ENCODE data around the gene ATP13A4. TPM values are rescaled to one million over a fixed set of nuclear protein-coding genes. Genes with fewer than 3 reads are reported as not detected.
A peak's percentile ranks its signal among the peaks of the same experiment; 100 is the strongest.

The ATP13A4 gene
- total RNA-seq, 6 experiments from 2014 or later, result 0.06 to 1.3 (median 0.61) TPM

DNA sequence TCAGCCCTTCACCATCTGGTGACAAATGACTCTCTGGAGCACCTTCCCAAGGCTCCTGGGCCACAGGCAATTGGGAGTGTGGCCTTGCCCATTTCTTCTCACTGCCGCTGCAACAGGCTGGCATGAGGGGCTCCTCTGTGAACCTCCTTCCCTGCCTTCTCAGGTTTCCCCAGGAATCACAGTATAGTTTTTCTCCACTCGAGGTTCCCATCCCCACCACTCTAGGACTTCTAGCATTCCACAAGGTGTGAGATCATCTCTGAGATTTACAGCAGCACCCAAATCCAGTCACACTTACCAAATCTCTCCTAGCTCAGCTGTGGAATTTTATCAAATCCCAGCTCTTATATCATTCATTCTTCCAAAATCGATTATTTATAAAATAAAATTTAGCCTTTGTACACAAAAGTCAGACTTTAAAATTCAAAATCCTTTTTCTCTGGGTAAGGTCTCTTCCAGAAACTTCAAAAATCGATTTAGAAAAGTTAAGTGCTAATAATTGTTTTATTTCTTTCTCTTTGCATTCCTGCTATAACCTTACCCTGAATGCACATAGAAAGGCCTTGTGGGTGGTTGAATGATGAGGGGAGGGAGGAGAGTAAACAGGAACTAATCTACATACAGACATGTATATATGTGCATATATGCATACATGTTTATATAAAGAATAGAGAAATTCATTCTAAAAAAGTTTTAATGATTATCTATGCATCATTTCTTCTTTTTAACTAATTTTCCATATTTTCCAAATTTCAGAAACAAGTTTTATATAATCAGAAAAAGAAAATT is 18.9 kb upstream of the ATP13A4 start:
- no peak for DNase-seq
- TF ChIP-seq, protein P1, sequence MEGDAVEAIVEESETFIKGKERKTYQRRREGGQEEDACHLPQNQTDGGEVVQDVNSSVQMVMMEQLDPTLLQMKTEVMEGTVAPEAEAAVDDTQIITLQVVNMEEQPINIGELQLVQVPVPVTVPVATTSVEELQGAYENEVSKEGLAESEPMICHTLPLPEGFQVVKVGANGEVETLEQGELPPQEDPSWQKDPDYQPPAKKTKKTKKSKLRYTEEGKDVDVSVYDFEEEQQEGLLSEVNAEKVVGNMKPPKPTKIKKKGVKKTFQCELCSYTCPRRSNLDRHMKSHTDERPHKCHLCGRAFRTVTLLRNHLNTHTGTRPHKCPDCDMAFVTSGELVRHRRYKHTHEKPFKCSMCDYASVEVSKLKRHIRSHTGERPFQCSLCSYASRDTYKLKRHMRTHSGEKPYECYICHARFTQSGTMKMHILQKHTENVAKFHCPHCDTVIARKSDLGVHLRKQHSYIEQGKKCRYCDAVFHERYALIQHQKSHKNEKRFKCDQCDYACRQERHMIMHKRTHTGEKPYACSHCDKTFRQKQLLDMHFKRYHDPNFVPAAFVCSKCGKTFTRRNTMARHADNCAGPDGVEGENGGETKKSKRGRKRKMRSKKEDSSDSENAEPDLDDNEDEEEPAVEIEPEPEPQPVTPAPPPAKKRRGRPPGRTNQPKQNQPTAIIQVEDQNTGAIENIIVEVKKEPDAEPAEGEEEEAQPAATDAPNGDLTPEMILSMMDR (IDR thresholded peaks at IDR 0.05), result no peak
- no peak for TF ChIP-seq POLR2A (IDR thresholded peaks at IDR 0.05)
- H3K36me3 ChIP-seq, result no peaks in the 10 kb centered on the region
- no peak overlapping the region for H3K27ac ChIP-seq
- H3K9me3 ChIP-seq, result no peaks in the 10 kb centered on the region
- no peak overlapping the region for H3K4me3 ChIP-seq
- H3K27me3 ChIP-seq, result no peaks in the 10 kb centered on the region
- intact Hi-C loops (cut with DNase I), result loop anchor here (10.0 kb wide), 2 partner anchors 109 to 759 kb away; no protein-coding TSS in a partner anchor
- no peak for ATAC-seq
- WGBS (ENCODE audit: insufficient coverage, low coverage, low lambda C conversion rate, missing lambda C conversion rate), result 48% methylated on average over 4 of the region's 4 CpGs
- no peaks in the 10 kb centered on the region for H3K4me1 ChIP-seq

DNA sequence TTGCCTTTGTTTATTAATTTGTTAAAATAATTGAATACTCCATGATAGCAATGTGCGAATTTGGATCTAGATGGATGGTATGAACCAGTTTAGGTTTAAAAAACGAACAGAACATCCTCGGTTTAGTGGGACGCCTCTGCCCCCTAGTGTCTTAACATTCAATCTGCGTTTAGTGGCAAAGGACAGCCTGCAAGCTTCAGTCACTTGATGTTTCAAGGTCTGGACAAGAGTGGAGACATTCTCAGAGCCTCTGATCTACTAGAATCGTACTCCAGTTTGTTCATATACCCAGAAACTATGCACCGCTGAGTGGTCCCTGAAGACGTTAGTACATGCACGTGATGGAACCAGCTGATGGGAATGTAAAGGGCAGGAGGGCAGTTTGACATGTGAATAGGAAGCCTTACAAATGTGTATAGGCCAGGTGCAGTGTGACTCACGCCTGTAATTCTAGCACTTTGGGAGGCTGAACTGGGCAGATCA is 17.8 kb upstream of the ATP13A4 start:
- DNase-seq (peak in 2 of 3 donors; percentile 35 to 68), ATAC-seq (peak; percentile 92 to 96 (median 94))
- Histone ChIP-seq H3K9me3 (no peaks in the 10 kb centered on the region), H3K27ac (no peak overlapping the region), H3K36me3 (no peaks in the 10 kb centered on the region), H3K4me3 (no peak overlapping the region), H3K27me3 (no peaks in the 10 kb centered on the region), H3K4me1 (no peaks in the 10 kb centered on the region)
- TF ChIP-seq, protein P1 (IDR thresholded peaks at IDR 0.05), result peak; percentile 80 to 84 (median 80)
- TF ChIP-seq POLR2A (IDR thresholded peaks at IDR 0.05), result no peak
- intact Hi-C loops (cut with DNase I), result loop anchor here (10.0 kb wide), 2 partner anchors 108 to 758 kb away; no protein-coding TSS in a partner anchor
- 6% methylated on average over 10 of the region's 10 CpGs for WGBS (ENCODE audit: insufficient coverage, low coverage, low lambda C conversion rate, missing lambda C conversion rate)

DNA sequence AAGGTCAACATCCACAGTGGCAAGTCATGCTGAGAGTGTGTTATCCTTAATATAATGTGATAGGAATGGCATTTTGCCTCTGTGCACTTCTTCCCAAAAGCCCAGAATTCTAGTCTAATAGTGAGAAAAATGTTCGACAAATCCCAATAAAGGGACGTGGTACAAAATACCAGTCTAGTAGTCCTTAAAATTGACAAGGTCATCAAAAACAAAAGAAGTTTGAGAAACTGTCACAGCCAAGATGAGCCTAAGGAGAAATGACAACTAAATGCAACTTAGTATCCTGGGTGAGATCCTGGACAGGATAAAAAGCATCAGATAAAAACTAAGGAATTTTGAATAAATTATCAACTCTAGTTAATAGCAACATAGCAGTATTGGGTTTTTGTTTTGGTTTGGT is 14.4 kb upstream of the ATP13A4 start:
- no peak overlapping the region for H3K4me3 ChIP-seq
- DNase-seq (no peak), ATAC-seq (no peak)
- WGBS (ENCODE audit: insufficient coverage, low coverage, low lambda C conversion rate, missing lambda C conversion rate), result 43% methylated on average over 2 of the region's 2 CpGs
- TF ChIP-seq, protein P1 (IDR thresholded peaks at IDR 0.05), result no peak
- TF ChIP-seq POLR2A (IDR thresholded peaks at IDR 0.05), result no peak
- H3K9me3 ChIP-seq, result no peaks in the 10 kb centered on the region
- H3K36me3 ChIP-seq, result no peaks in the 10 kb centered on the region
- no peaks in the 10 kb centered on the region for H3K27me3 ChIP-seq
- H3K27ac ChIP-seq, result no peak overlapping the region
- intact Hi-C loops (cut with DNase I), result loop anchor here in 1 of 2 donors (5.0 kb wide), 1 partner anchor 112 kb away; no protein-coding TSS in a partner anchor
- H3K4me1 ChIP-seq, result no peaks in the 10 kb centered on the region

DNA sequence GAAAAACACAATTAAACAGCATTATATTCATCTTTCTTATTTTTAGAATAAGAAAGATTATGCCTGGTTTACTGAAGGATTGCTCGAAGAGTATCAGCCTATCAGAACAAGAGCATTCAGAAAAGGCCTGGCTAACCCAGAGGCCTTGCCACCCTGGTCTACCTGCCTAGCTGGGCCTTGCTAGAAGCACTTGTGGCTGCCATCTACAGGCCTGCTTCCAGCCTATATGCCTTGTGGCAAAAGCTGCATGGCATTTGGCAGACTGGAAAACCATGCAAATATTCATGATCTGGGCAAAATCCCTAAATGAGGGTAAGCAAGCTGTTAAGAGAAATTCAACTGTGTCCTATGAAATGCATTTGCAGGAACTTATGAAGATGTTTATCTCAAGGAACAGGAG is 9.3 kb upstream of the ATP13A4 start:
- intact Hi-C loops (cut with DNase I), result no loop called here
- peak; percentile 56 to 95 (median 90) for ATAC-seq

More for the DNA sequence above, 9.3 kb upstream of the ATP13A4 start:
- Histone ChIP-seq H3K27me3 (no peaks in the 10 kb centered on the region), H3K4me3 (no peak overlapping the region), H3K27ac (no peak overlapping the region), H3K4me1 (peaks cover 0 to 6% (median 0%) of the 10 kb centered on the region in 4 donors), H3K9me3 (no peaks in the 10 kb centered on the region), H3K36me3 (no peaks in the 10 kb centered on the region)
- 71% methylated on average over 1 of the region's 1 CpG for WGBS (ENCODE audit: insufficient coverage, low coverage, low lambda C conversion rate, missing lambda C conversion rate)
- DNase-seq, result peak; percentile 48 to 60 (median 54)
- TF ChIP-seq POLR2A (IDR thresholded peaks at IDR 0.05), result no peak
- TF ChIP-seq, protein P1 (IDR thresholded peaks at IDR 0.05), result peak; percentile 28 to 55 (median 43)

All from right lobe of liver (tissue), 6 donors.